GM12878 (cell line): ENCODE data around the gene UTP25.

Experiments used
- CBFB ChIP-seq: IDR thresholded peaks from 2 replicates; pipeline ENCODE4 v1.6.1; 2016; ENCODE audit warnings: antibody characterized with exemption, low read depth
- EP300 ChIP-seq, 2 experiments: fragments of 150-350 bp in 1 of 2; IDR thresholded peaks; 2 replicates each; pipeline ENCODE4 v1.6.1; 2011 to 2012; ENCODE audit warnings: low read depth in 2 of 2, low read length in 2 of 2, borderline replicate concordance in 1 of 2, improper control_type of control experiment in 1 of 2, inconsistent platforms in 1 of 2; ENCODE audit not compliant: control insufficient read depth in 1 of 2
- IKZF2 ChIP-seq, 2 experiments: fragments of 450-650 bp; IDR thresholded peaks; 2 replicates each; pipeline ENCODE4 v1.6.1; 2017; ENCODE audit warnings: mild to moderate bottlenecking in 2 of 2, moderate library complexity in 2 of 2
- POLR2A ChIP-seq: IDR thresholded peaks from 2 replicates; pipeline ENCODE4 v1.6.1; 2011; ENCODE audit warnings: low read depth, mild to moderate bottlenecking, low read length
- POLR2AphosphoS5 ChIP-seq: IDR thresholded peaks from 2 replicates; pipeline ENCODE4 v1.6.1; 2011; ENCODE audit warnings: mild to moderate bottlenecking, low read length, inconsistent platforms
- TF ChIP-seq, protein P1 (sequence below), 3 experiments: IDR thresholded peaks in 2 of 3; conservative IDR thresholded peaks in 1 of 3; 2 replicates each; pipeline ENCODE4 v1.5.1; 2011; ENCODE audit warnings: low read depth in 3 of 3, low read length in 3 of 3, mild to moderate bottlenecking in 3 of 3, control low read depth in 2 of 3, moderate library complexity in 2 of 3, inconsistent platforms in 1 of 3, mixed read lengths in 1 of 3; ENCODE audit not compliant: control insufficient read depth in 2 of 3, insufficient read depth in 1 of 3; ENCODE audit errors: extremely low read depth in 1 of 3
- TF ChIP-seq, protein P2 (sequence below): IDR thresholded peaks from 2 replicates; pipeline ENCODE4 v1.6.1; 2011; ENCODE audit warnings: low read depth, mild to moderate bottlenecking, low read length, moderate library complexity, borderline replicate concordance; ENCODE audit errors: extremely low read depth

DNA sequence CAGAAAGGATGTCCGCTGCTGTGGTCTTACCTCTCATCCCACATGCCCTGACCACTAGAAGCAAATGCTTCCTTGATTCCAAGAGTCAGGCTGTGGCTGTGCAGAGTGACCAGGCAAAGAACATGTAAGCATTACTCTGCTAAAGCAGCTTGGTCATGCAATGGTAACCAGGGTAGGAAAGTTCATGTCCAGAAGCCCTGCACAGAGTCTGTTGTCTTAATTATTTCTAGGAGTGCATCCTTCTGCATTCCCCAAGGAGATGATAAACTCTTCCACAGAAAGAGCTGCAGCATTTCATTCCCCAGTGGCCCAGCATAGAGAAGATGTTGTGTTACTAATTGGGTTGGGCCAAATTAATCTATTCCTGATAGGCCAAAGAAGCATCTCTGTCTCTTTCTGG, 10.1 kb upstream of the UTP25 start:
- TF ChIP-seq, protein P1, sequence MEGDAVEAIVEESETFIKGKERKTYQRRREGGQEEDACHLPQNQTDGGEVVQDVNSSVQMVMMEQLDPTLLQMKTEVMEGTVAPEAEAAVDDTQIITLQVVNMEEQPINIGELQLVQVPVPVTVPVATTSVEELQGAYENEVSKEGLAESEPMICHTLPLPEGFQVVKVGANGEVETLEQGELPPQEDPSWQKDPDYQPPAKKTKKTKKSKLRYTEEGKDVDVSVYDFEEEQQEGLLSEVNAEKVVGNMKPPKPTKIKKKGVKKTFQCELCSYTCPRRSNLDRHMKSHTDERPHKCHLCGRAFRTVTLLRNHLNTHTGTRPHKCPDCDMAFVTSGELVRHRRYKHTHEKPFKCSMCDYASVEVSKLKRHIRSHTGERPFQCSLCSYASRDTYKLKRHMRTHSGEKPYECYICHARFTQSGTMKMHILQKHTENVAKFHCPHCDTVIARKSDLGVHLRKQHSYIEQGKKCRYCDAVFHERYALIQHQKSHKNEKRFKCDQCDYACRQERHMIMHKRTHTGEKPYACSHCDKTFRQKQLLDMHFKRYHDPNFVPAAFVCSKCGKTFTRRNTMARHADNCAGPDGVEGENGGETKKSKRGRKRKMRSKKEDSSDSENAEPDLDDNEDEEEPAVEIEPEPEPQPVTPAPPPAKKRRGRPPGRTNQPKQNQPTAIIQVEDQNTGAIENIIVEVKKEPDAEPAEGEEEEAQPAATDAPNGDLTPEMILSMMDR (IDR thresholded peaks at IDR 0.05 in 2 of 3, conservative IDR thresholded peaks at IDR 0.05 in 1 of 3; ENCODE audit: control insufficient read depth in 2 of 3, extremely low read depth in 1 of 3, insufficient read depth in 1 of 3, low read depth in 3 of 3, low read length in 3 of 3): no peak
- TF ChIP-seq CBFB: no peak
- no peak for TF ChIP-seq POLR2AphosphoS5
- no peak for TF ChIP-seq POLR2A
- no peak for TF ChIP-seq IKZF2 (IDR thresholded peaks at IDR 0.05)
- TF ChIP-seq, protein P2, sequence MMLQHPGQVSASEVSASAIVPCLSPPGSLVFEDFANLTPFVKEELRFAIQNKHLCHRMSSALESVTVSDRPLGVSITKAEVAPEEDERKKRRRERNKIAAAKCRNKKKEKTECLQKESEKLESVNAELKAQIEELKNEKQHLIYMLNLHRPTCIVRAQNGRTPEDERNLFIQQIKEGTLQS: no peak
- TF ChIP-seq EP300 (IDR thresholded peaks at IDR 0.05; ENCODE audit: borderline replicate concordance in 1 of 2, control insufficient read depth in 1 of 2, low read depth in 2 of 2, low read length in 2 of 2): no peak
